ENCODE data around the gene RPL6.
A peak's percentile ranks its signal among the peaks of the same experiment; 100 is the strongest.
"Not testable (repeated sequence)": the region's sequence is repeated elsewhere in the genome, so short reads cannot be mapped to it uniquely, and the experiment has no call there.

RPL6 gene

DNA sequence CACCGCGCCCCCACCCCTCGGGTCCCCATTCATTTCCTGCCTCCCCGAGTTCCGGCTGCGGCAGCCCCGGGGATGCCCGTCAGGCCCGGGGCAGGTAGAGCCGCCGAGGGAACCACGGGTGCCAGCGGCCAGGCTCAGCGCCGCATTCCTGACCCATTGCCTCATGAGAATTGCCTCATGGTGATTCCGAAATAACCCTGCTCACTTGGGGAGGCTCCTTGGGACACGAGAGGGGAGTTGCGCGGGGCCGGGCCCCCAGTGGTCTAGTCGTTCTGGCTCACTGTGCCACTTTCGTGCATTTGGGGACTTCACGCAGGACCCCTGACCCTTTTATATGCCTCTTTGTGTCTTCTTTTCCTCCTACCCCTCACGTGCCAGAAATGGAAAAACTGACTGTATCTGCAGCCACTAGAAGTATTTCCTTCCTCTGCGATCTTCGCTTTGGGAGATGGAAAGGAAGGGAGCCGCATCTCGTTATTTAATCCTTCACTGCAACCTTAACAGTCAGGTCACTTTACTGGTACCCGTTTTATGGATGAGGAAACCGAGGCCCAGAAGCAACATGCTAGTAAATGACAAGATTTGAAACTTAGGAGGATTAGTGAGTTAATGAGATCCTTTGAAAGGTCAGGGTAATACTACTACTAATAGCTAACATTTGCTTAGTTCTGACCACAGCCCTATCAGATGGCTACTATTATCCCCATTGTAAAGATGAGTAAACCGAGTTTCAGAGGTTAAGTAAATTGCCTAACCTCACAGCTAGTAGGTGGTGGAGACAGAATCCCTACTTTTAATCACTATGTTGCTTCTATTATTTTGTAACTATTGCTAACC is 10.1 kb upstream of the RPL6 start:
- peak; percentile 46 for DNase-seq (ENCODE audit: low spot score)

- DNase-seq (ENCODE audit: low spot score): peak; percentile 76
Measured at GRCh38 chr12:112418608-112419296, 9.3 kb upstream of the RPL6 start, which contains the start of gene PTPN11. PTPN11 (plus strand) TSS chr12:112418947; CDS start chr12:112419112, 165 bp downstream.

GRCh38 chr12:112418273-112418607 is 8.8 kb upstream of the RPL6 start:
- no peak for DNase-seq (ENCODE audit: low spot score)

DNA sequence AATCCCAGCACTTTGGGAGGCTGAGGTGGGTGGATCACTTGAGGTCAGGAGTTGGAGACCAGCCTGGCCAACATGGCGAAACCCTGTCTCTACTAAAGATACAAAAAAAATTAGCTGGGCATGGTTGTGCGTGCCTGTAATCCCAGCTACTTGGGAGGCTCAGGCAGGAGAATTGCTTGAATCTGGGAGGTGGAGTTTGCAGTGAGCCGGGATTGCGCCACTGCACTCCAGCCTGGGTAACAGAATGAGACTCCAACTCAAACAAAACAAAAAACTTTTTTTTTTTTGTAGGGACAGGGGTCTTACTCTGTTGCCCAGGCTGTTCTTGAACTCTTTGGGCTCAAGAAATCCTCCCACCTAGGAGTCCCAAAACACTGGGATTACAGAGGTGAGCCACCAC is 6.1 kb upstream of the RPL6 start:
- not testable (repeated sequence) for DNase-seq (ENCODE audit: low spot score)

GRCh38 chr12:112413855-112414625 is 4.6 kb upstream of the RPL6 start:
- DNase-seq (ENCODE audit: low spot score): no peak

- DNase-seq (ENCODE audit: low spot score): no peak
Measured at GRCh38 chr12:112409906-112410244, 470 bp upstream of the RPL6 start.

GRCh38 chr12:112408621-112409020 is 784 bp downstream of the RPL6 start:
- DNase-seq (ENCODE audit: low spot score): peak; percentile 33

- not testable (repeated sequence) for DNase-seq (ENCODE audit: low spot score)
Measured at GRCh38 chr12:112407683-112408082, 1.7 kb downstream of the RPL6 start.

- no peak for DNase-seq (ENCODE audit: low spot score)
Measured at GRCh38 chr12:112406519-112407488, 2.6 kb downstream of the RPL6 start.

DNA sequence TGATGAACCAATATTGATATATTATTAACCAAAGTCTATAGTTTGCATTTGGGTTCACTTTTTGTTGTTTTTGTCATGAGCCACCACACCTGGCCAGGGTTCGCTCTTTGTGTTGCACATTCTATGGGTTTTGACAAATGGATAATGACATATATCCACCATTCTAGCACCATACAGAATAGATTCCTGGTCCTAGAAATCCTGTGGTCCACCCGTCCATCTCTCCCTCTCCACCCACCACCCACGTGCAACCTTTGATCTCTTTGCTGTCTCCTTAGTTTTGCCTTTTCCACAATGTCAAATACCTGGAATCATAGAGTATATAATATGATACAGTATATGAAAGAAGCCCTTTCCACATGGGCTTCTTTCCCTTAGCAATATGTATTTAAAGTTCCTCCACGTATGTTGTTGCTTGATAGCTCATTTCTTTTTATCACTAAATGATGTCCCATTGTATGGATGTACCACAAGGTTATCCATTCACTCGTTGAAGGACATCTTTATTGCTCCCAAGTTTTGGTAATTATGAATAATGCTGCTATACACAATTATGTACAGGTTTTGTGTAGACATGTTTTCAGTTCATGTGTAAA is 7.4 kb downstream of the RPL6 start:
- no peak for DNase-seq (ENCODE audit: low spot score)

DNA sequence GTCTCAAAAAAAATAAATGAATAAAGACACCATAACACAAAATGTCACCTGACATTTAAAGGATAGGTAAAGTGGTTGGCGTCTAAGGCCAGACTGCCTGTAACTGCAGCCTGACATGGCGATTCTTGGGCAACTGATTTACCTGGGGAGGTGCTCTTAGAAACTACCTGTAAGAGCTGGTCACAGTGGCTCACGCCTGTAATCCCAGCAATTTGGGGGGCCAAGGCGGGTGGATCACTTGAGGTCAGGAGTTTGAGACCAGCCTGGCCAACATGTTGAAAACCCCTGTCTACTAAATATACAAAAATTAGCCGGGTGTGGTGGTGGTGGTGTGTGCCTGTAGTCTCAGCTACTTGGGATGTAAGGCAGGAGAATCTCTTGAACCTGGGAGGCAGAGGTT is 8.4 kb downstream of the RPL6 start:
- DNase-seq (ENCODE audit: low spot score): no peak

- no peak for DNase-seq (ENCODE audit: low spot score)
Measured at GRCh38 chr12:112393328-112393727, 16.1 kb downstream of the RPL6 start.

GRCh38 chr12:112389922-112390654 is 19.3 kb downstream of the RPL6 start:
- not testable (repeated sequence) for DNase-seq (ENCODE audit: low spot score)

GRCh38 chr12:112389228-112389627 is 20.2 kb downstream of the RPL6 start:
- no peak for DNase-seq (ENCODE audit: low spot score)

GRCh38 chr12:112386726-112387125 is 22.7 kb downstream of the RPL6 start:
- no peak for DNase-seq (ENCODE audit: low spot score)

DNA sequence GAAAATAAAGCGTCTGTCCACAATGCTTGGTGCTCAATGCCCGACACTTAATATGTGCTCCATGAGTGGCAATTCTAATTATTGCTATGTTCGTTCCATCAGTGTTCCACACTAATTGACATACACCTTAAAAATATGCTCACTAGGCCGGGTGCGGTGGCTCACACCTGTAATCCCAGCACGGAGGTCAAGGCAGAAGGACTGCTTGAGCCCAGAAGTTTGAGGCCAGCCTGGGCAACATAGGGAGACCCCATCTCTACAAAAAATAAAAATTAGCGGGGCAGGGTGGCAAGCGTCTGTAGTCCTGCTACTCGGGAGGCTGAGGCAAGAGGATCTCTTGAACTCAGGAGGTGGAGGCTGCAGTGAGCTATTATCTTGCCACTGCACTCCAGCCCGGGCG is 26.5 kb downstream of the RPL6 start:
- no peak for DNase-seq (ENCODE audit: low spot score)

GRCh38 chr12:112381883-112382796 is 27.3 kb downstream of the RPL6 start, which contains the start of gene HECTD4:
HECTD4 (minus strand) TSS chr12:112382431; CDS start chr12:112382128, 303 bp downstream.
- DNase-seq (ENCODE audit: low spot score): peak; percentile 91

DNA sequence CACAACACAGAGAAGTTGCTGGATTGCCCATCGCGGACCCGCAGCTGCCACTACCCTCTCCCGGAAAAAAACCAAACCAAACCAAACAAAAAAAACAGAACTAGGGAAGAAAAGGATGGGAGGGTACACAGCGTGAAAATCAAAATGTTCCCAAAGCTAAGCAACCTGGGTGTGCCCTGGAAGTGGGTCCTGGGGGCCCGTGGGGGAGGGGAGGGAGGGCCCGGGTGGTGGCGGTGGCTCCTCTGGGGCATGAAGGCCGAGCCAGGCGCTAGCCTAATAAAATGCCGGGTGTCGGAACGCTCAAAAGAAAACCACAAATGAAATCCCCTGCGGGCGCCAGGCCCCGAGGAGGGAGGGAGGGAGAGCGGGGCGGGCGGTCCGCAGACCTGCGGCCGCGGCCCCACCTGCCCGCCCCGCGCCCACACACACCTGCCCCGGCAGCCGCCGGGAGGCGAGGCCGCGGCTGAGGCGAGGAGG is 28.0 kb downstream of the RPL6 start:
- no peak for DNase-seq (ENCODE audit: low spot score)

Measured in kidney capillary endothelial cell (primary cell).